ENCODE data around the gene ZFP37. TPM values are rescaled to one million over a fixed set of nuclear protein-coding genes. Genes with fewer than 3 reads are reported as not detected.

ZFP37 gene
- 2.5 and 3.1 TPM in 2 replicates for total RNA-seq

GRCh38 chr9:113056191-113057106 lies at the start of gene ZFP37:
Gene ZFP37 (minus strand): TSS chr9:113056724. CDS start chr9:113056688, 36 bp downstream.

DNA sequence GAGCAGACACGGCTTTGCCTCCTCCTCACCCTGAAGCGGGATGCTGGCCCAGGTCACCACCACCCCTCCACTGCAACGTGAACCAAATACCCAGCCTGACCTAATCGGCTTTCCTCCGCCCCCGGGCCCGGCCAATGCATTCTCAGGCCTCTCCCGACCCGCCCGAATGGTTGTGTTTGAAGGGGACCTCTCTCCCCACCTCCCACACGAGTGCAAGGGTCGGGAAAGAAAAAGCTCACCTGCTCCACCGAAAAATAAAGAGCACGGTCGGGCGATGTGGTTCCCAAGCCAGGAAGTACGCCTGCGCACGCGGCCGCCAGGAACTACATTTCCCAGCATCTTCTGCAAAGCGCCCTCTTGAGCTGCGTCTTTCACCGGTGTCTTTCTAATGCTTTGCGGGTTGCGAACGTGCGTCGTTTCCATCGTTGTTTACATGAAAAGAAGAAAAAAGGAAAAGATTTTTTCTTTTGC lies 44.6 kb downstream of the ZFP37 start, which contains the start of gene ZNF883:
ZNF883 (minus strand) TSS at position 282 of the 471 bp plus-strand sequence.

Other genes with a start within 250 kb of the ZFP37 start
- not detected in 2 replicates for gene SLC46A2, start 165.8 kb downstream of the ZFP37 start, total RNA-seq
- 1.2 and 2.2 TPM in 2 replicates for gene ZNF883, start 44.5 kb downstream of the ZFP37 start, total RNA-seq
- 15.4 and 21.6 TPM in 2 replicates for gene SLC31A2, start 94.3 kb upstream of the ZFP37 start, total RNA-seq
- gene FKBP15, start 164.6 kb upstream of the ZFP37 start, total RNA-seq: 17.5 and 27.3 TPM in 2 replicates
- 27.8 and 37.9 TPM in 2 replicates for gene SLC31A1, start 164.8 kb upstream of the ZFP37 start, total RNA-seq
- 40.1 and 53.2 TPM in 2 replicates for gene CDC26, start 218.8 kb upstream of the ZFP37 start, total RNA-seq
- 23.9 and 46.6 TPM in 2 replicates for gene PRPF4, start 218.9 kb upstream of the ZFP37 start, total RNA-seq
- 0.37 TPM in 1 of 2 replicates, not detected in the other for gene RNF183, start 246.7 kb upstream of the ZFP37 start, total RNA-seq